Stimulated activated naive CD8-positive, alpha-beta T cell treated with anti-CD3 and anti-CD28 coated beads, Interleukin-15, amount 100 ng/mL, for 72 hours (primary cell): Measurements from ENCODE around the gene CNOT6.

Experiments
- ATAC-seq: fragments of 150-1000 bp; cut with Tn5 transposase; 2 replicates; pipeline ENCODE4 v1.10.0; 2021; ENCODE audit warnings: mild to moderate bottlenecking, moderate library complexity
- DNase-seq, 2 donors: peaks; one replicate each; pipeline ENCODE4 v3.0.0; 2021 to 2022
- H3K27ac Mint-ChIP-seq, 2 donors: one replicate each; pipeline ENCODE4 v1.8.0; 2022; ENCODE audit warnings: mild to moderate bottlenecking in 2 of 2, mixed read lengths in 2 of 2, moderate library complexity in 2 of 2
- H3K27me3 Mint-ChIP-seq: one replicate; pipeline ENCODE4 v1.8.0; 2022; ENCODE audit warnings: mixed read lengths
- H3K4me1 Mint-ChIP-seq: one replicate; pipeline ENCODE4 v1.8.0; 2022; ENCODE audit warnings: mild to moderate bottlenecking, mixed read lengths
- H3K4me3 Mint-ChIP-seq, 2 donors: one replicate each; pipeline ENCODE4 v1.8.0; 2022; ENCODE audit warnings: mild to moderate bottlenecking in 2 of 2, mixed read lengths in 2 of 2, moderate library complexity in 1 of 2
- H3K9me3 Mint-ChIP-seq, 2 donors: one replicate each; pipeline ENCODE4 v1.8.0; 2022; ENCODE audit warnings: mixed read lengths in 2 of 2

The CNOT6 gene

DNA sequence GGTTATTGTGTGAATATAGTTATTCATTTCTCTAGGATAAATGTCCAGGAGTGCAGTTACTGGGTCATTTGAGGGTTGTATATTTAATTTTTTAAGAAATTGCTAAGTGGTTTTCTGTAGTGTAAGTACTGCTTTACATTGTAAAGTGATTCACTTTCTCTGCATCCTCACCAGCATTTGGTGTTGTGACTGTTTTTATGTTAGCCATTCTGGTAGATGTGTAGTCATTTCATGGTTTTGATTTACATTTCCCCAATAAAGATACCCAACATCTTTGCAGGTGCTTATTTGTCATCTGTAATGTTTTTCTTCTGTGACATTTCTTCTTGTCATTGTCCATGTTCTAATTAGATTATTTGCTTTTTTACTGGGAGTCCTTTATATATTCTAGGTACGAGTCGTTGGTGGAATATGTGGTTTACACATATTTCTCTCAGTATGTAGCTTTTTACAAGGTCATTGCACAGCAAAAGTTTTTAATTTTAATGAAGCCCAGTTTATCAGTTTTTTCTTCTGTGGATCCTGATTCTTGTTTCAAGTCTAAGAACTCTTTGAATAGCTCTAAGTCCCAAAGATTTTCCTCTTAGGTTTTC, 63.1 kb downstream of the CNOT6 start:
- peak overlapping the region in 1 of 2 donors; percentile 24 for H3K27ac Mint-ChIP-seq
- DNase-seq: no peak
- H3K27me3 Mint-ChIP-seq: no peaks in the 10 kb centered on the region
- H3K4me3 Mint-ChIP-seq: no peak overlapping the region
- H3K4me1 Mint-ChIP-seq: peaks cover 31% of the 10 kb centered on the region
- peak; percentile 75 for ATAC-seq
- H3K9me3 Mint-ChIP-seq: peaks cover 0 to 4% of the 10 kb centered on the region in 2 donors

GRCh38 chr5:180558232-180558631, 64.1 kb downstream of the CNOT6 start:
- H3K4me3 Mint-ChIP-seq: no peak overlapping the region
- no peaks in the 10 kb centered on the region for H3K27me3 Mint-ChIP-seq
- H3K4me1 Mint-ChIP-seq: peaks cover 40% of the 10 kb centered on the region
- ATAC-seq (no peak), DNase-seq (no peak)
- H3K9me3 Mint-ChIP-seq: peaks cover 0 to 4% of the 10 kb centered on the region in 2 donors
- peak overlapping the region in 1 of 2 donors; percentile 20 for H3K27ac Mint-ChIP-seq

GRCh38 chr5:180563994-180564393, 69.8 kb downstream of the CNOT6 start:
- DNase-seq (no peak), ATAC-seq (peak; percentile 35)
- H3K4me3 Mint-ChIP-seq: peak overlapping the region; percentile 11 to 14
- H3K27me3 Mint-ChIP-seq: no peaks in the 10 kb centered on the region
- peaks cover 66% of the 10 kb centered on the region for H3K4me1 Mint-ChIP-seq
- peaks cover 0 to 4% of the 10 kb centered on the region in 2 donors for H3K9me3 Mint-ChIP-seq
- no peak overlapping the region for H3K27ac Mint-ChIP-seq

DNA sequence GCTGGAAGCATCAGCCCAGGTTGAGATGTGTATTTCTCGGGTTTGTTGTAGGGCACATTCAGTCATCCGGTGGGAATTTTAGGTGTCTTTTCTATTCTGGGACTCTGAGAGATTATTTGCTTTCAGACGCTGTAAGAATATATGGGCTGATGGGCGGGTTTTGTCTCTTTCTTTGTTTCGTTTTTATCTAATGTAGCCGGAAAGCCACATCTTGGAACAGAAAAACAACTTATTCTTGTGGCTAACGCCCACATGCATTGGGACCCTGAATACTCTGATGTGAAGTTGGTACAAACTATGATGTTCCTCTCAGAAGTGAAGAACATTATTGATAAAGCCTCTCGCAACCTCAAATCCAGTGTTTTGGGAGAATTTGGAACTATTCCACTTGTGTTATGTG, 74.7 kb downstream of the CNOT6 start:
- peak; percentile 63 for ATAC-seq
- Mint-ChIP-seq H3K27me3 (no peaks in the 10 kb centered on the region), H3K27ac (no peak overlapping the region)

DNA sequence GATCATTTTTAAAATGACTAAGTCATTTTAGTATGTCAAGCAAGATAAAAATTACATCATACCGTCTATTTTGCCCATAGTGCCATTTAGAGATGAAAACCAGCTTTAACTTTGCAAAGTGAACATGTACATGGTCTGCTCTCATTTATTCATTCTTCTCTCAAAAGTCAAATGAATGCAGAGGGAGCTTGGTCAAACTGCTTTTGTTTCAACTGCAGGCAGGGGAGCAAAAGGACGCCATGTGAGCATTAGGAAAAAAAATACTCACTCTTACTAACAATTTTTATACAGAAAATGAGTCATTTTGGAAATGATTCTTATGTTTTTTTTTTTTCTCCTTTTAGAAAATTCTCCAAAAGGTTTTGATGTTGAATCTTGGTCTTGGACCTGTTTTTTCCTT, 81.4 kb downstream of the CNOT6 start:
- Mint-ChIP-seq H3K4me1 (peaks cover 12% of the 10 kb centered on the region), H3K27me3 (no peaks in the 10 kb centered on the region), H3K27ac (no peak overlapping the region), H3K4me3 (no peak overlapping the region), H3K9me3 (no peaks in the 10 kb centered on the region)
- ATAC-seq: no peak
- DNase-seq: no peak

More for the DNA sequence above, 74.7 kb downstream of the CNOT6 start:
- Mint-ChIP-seq H3K9me3 (no peaks in the 10 kb centered on the region), H3K4me1 (peaks cover 35% of the 10 kb centered on the region), H3K4me3 (peak overlapping the region; percentile 37 to 45)
- no peak for DNase-seq

DNA sequence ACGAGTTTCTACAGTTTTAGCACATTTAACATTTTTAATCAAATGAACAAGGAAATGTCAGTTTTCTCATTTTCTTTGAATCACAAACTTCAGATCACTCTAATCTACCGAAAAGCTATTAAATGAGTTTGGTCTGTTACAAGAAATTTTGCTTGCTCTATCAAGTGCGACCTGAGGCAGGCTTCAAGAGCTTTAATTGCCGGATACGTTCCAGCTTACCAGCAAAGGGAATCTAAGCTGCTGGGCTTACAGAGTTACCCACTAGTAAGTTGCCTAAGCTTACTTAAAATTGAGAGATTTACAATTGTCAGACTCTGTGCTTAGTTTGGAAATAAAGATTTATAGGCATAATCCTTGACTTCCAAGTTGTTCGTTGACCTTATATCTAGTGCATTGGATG, 86.5 kb downstream of the CNOT6 start:
- Mint-ChIP-seq H3K27me3 (peaks cover 25% of the 10 kb centered on the region), H3K4me1 (peaks cover 5% of the 10 kb centered on the region), H3K4me3 (no peak overlapping the region), H3K27ac (no peak overlapping the region), H3K9me3 (no peaks in the 10 kb centered on the region)
- ATAC-seq: no peak
- DNase-seq: no peak

DNA sequence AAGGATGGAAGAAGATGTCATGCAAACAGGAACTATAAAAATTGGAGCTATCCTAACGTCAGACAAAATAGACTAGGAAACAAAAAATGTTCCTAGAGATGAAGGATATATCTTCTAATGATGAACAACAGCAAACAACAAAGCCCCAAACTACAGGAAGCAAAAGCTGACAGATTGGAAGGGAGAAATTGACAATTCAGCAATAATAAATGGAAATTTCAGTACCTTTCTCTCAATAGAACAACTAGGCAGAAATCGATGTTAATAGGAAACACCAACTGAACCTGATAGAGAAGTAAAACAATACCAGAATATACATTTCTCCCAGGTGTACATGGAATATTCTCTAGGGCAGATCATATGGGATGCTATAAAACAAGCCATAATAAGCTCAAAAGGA, 89.6 kb downstream of the CNOT6 start:
- no peaks in the 10 kb centered on the region for H3K4me1 Mint-ChIP-seq
- H3K9me3 Mint-ChIP-seq: no peaks in the 10 kb centered on the region
- H3K27me3 Mint-ChIP-seq: peaks cover 45% of the 10 kb centered on the region
- H3K4me3 Mint-ChIP-seq: no peak overlapping the region
- ATAC-seq (no peak), DNase-seq (no peak)
- H3K27ac Mint-ChIP-seq: no peak overlapping the region

DNA sequence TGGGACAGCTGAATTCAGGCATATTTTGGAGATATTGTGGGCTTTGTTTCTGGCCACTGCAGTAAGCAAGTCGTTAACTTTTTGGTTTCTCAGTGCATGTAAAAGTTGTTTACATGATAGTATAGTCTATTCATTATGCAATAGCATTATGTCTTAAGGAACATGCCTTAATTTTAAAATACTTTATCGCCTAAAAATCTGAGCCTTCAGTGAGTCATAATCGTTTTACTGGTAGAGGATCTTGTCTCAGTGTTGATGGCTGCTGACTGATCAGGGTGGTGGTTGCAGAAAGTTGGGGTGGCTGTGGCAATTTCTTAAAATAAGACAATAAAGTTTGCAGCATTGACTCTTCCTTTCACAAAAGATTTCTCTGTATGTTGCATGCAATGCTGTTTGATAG, 92.0 kb downstream of the CNOT6 start:
- ATAC-seq: no peak
- no peaks in the 10 kb centered on the region for H3K9me3 Mint-ChIP-seq
- H3K27me3 Mint-ChIP-seq: peaks cover 65% of the 10 kb centered on the region
- H3K4me1 Mint-ChIP-seq: peaks cover 8% of the 10 kb centered on the region
- peak overlapping the region in 1 of 2 donors; percentile 13 for H3K27ac Mint-ChIP-seq
- H3K4me3 Mint-ChIP-seq: no peak overlapping the region
- no peak for DNase-seq

DNA sequence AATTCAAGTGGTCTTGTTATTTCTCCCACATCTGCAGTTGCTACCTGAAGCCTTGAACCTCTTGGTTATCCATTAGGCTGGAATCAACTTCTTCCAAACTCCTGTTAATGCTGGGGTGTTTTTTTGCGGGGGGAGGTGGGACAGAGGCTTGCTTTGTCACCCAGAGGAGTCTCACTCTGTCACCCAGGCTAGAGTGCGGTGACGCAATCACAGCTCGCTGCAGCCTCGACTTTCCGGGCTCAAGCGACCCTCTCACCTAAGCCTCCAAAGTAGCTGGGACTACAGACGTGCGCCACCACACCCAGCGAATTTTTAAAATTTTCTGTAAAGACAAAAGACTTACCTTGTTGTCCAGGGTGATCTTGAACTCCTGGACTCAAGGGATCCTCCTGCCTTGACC, 92.7 kb downstream of the CNOT6 start:
- Mint-ChIP-seq H3K4me3 (no peak overlapping the region), H3K9me3 (no peaks in the 10 kb centered on the region), H3K27ac (no peak overlapping the region), H3K27me3 (peaks cover 67% of the 10 kb centered on the region), H3K4me1 (peaks cover 8% of the 10 kb centered on the region)
- no peak for DNase-seq
- ATAC-seq: no peak

- peak overlapping the region; percentile 29 to 68 for H3K4me3 Mint-ChIP-seq
- DNase-seq (no peak), ATAC-seq (peak; percentile 50)
- H3K27me3 Mint-ChIP-seq: peaks cover 75% of the 10 kb centered on the region
- no peak overlapping the region for H3K27ac Mint-ChIP-seq
- H3K9me3 Mint-ChIP-seq: no peaks in the 10 kb centered on the region
- peaks cover 11% of the 10 kb centered on the region for H3K4me1 Mint-ChIP-seq
These were observed 95.8 kb downstream of the CNOT6 start for GRCh38 chr5:180589771-180590542.

GRCh38 chr5:180590543-180591310, 96.5 kb downstream of the CNOT6 start:
- H3K9me3 Mint-ChIP-seq: no peaks in the 10 kb centered on the region
- H3K27ac Mint-ChIP-seq: no peak overlapping the region
- H3K4me3 Mint-ChIP-seq: peak overlapping the region; percentile 29 to 68
- ATAC-seq (peak; percentile 53), DNase-seq (peak in 1 of 2 donors; percentile 17)
- peaks cover 11% of the 10 kb centered on the region for H3K4me1 Mint-ChIP-seq
- H3K27me3 Mint-ChIP-seq: peaks cover 68% of the 10 kb centered on the region

- DNase-seq (no peak), ATAC-seq (peak; percentile 34)
- Mint-ChIP-seq H3K9me3 (no peaks in the 10 kb centered on the region), H3K27ac (no peak within 1 kb of the TSS), H3K4me3 (peak within 1 kb of the TSS; percentile 63 to 68), H3K4me1 (peaks cover 11% of the 10 kb centered on the region), H3K27me3 (peaks cover 63% of the 10 kb centered on the region)
These were observed 97.2 kb downstream of the CNOT6 start, which contains the start of gene SCGB3A1 for GRCh38 chr5:180591311-180591887. Gene SCGB3A1 (minus strand): TSS chr5:180591499. CDS start chr5:180591462, 37 bp downstream.

DNA sequence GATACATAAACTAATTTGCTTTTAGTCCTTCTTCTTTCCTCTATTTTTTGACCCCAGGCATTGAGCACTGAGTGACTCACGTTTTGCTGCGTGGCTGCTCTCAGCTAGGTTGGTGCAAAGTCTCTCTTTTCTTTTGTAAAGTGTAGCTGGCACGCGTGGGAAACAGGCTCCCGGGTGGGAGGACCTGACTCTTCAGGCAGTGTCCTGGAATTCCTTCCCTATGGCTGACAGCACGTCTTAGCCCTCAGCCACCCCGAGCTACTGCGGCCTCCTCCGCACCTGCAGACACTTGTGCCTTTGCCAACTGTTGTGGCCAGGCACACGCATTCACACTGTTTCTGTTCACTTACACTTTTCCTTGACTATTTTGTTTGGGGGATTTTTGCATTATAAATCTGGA, 98.0 kb downstream of the CNOT6 start:
- no peak overlapping the region for H3K27ac Mint-ChIP-seq
- no peaks in the 10 kb centered on the region for H3K9me3 Mint-ChIP-seq
- peaks cover 57% of the 10 kb centered on the region for H3K27me3 Mint-ChIP-seq
- no peak for DNase-seq
- peak overlapping the region; percentile 25 to 63 for H3K4me3 Mint-ChIP-seq
- H3K4me1 Mint-ChIP-seq: peaks cover 11% of the 10 kb centered on the region
- no peak for ATAC-seq

DNA sequence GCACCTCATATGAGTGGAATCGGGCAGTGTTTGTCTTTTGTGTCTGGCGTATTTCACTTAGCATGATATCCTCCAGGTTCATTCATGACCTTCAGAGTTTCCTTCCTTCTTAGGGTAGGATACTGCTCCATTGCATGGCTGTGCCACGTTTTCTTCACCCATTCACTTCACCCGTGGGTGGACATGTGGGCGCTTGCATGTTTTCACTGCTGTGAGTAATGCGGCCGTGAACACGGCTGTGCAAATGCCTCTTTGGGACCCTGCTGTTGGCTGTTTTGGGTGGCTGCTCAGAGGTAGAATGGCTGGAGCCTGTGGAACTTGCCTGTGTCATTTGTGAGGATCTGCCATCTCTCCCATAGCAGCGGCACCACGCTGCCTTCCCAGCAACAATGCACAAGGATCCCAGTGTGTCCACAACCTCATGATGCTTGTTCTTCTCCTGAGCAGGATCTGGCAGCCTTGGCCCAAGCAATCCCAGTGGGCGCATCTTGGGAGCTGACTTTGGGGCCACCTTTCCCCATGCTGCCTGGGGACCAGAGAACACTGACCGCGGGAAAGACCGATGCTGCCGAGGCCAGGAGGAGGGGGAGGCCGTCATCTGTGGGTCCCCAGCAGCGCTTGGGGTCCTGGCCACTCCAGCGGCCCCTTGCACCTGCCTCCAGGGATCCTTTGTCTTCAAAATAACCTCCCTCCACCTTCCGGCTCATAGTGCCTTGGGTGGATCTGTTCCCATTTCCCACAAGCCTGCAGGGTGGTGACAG, 99.4 kb downstream of the CNOT6 start:
- Mint-ChIP-seq H3K4me3 (no peak overlapping the region), H3K9me3 (no peaks in the 10 kb centered on the region), H3K4me1 (peaks cover 11% of the 10 kb centered on the region), H3K27me3 (peaks cover 49% of the 10 kb centered on the region), H3K27ac (no peak overlapping the region)
- no peak for DNase-seq
- ATAC-seq: no peak
